ENCODE measurements around the gene CADM1. TPM values are rescaled to one million over a fixed set of nuclear protein-coding genes. Genes with fewer than 3 reads are reported as not detected.

The CADM1 gene
- total RNA-seq, 6 experiments from 2014 or later: 21.1 to 56.7 (median 30.6) TPM

GRCh38 chr11:115539844-115540243, 35.6 kb upstream of the CADM1 start:
- H3K9me3 ChIP-seq: no peaks in the 10 kb centered on the region
- TF ChIP-seq CTCF (IDR thresholded peaks at IDR 0.05) (no peak), POLR2A (IDR thresholded peaks at IDR 0.05) (no peak)
- DNase-seq: peak in 1 of 3 donors; percentile 48
- H3K36me3 ChIP-seq: no peaks in the 10 kb centered on the region
- H3K4me1 ChIP-seq: no peaks in the 10 kb centered on the region
- peak in 2 of 4 donors; percentile 26 to 79 for ATAC-seq
- WGBS (ENCODE audit: insufficient coverage, low coverage, low lambda C conversion rate, missing lambda C conversion rate): 80% methylated on average over 1 of the region's 1 CpG
- H3K27ac ChIP-seq: no peak overlapping the region
- intact Hi-C loops (cut with DNase I): no loop called here
- H3K27me3 ChIP-seq: no peaks in the 10 kb centered on the region
- H3K4me3 ChIP-seq: no peak overlapping the region

GRCh38 chr11:115535781-115536180, 31.6 kb upstream of the CADM1 start:
- Histone ChIP-seq H3K27ac (no peak overlapping the region), H3K9me3 (no peaks in the 10 kb centered on the region), H3K27me3 (no peaks in the 10 kb centered on the region), H3K4me3 (no peak overlapping the region), H3K36me3 (no peaks in the 10 kb centered on the region), H3K4me1 (no peaks in the 10 kb centered on the region)
- TF ChIP-seq CTCF (IDR thresholded peaks at IDR 0.05) (no peak), POLR2A (IDR thresholded peaks at IDR 0.05) (no peak)
- DNase-seq (no peak), ATAC-seq (no peak)
- intact Hi-C loops (cut with DNase I): no loop called here

- Histone ChIP-seq H3K9me3 (no peaks in the 10 kb centered on the region), H3K27ac (no peak overlapping the region), H3K4me3 (no peak overlapping the region), H3K36me3 (no peaks in the 10 kb centered on the region), H3K4me1 (peaks cover 0 to under 1% (median 0%) of the 10 kb centered on the region in 4 donors), H3K27me3 (no peaks in the 10 kb centered on the region)
- no peak for DNase-seq
- intact Hi-C loops (cut with DNase I): no loop called here
- TF ChIP-seq POLR2A (IDR thresholded peaks at IDR 0.05) (no peak), CTCF (IDR thresholded peaks at IDR 0.05) (no peak)
- WGBS (ENCODE audit: insufficient coverage, low coverage, low lambda C conversion rate, missing lambda C conversion rate): 52% methylated on average over 3 of the region's 4 CpGs
- ATAC-seq: no peak
Measured at GRCh38 chr11:115530752-115531151, 26.5 kb upstream of the CADM1 start.

- no peaks in the 10 kb centered on the region for H3K36me3 ChIP-seq
- ATAC-seq (no peak), DNase-seq (no peak)
- H3K27me3 ChIP-seq: no peaks in the 10 kb centered on the region
- peaks cover 0 to 19% (median 4%) of the 10 kb centered on the region in 4 donors for H3K4me1 ChIP-seq
- H3K4me3 ChIP-seq: no peak overlapping the region
- H3K27ac ChIP-seq: no peak overlapping the region
- intact Hi-C loops (cut with DNase I): no loop called here
- no peak for TF ChIP-seq CTCF (IDR thresholded peaks at IDR 0.05)
- TF ChIP-seq POLR2A (IDR thresholded peaks at IDR 0.05): no peak
- 80% methylated on average over 5 of the region's 6 CpGs for WGBS (ENCODE audit: insufficient coverage, low coverage, low lambda C conversion rate, missing lambda C conversion rate)
- no peaks in the 10 kb centered on the region for H3K9me3 ChIP-seq
Measured at GRCh38 chr11:115528225-115528624, 24.0 kb upstream of the CADM1 start.

GRCh38 chr11:115527534-115528125, 23.4 kb upstream of the CADM1 start:
- Histone ChIP-seq H3K4me1 (peaks cover 0 to 25% (median 4%) of the 10 kb centered on the region in 4 donors), H3K4me3 (no peak overlapping the region), H3K27me3 (no peaks in the 10 kb centered on the region), H3K9me3 (no peaks in the 10 kb centered on the region), H3K27ac (no peak overlapping the region), H3K36me3 (no peaks in the 10 kb centered on the region)
- ATAC-seq: no peak
- intact Hi-C loops (cut with DNase I): no loop called here
- no peak for DNase-seq
- WGBS (ENCODE audit: insufficient coverage, low coverage, low lambda C conversion rate, missing lambda C conversion rate): 90% methylated on average over 2 of the region's 2 CpGs
- no peak for TF ChIP-seq POLR2A (IDR thresholded peaks at IDR 0.05)
- no peak for TF ChIP-seq CTCF (IDR thresholded peaks at IDR 0.05)

Measured in right lobe of liver (tissue), 6 donors.